GM12872 (cell line): ENCODE data around the gene C1QTNF3.

Experiments used
- CTCF ChIP-seq: IDR thresholded peaks from 3 replicates; pipeline ENCODE4 v1.5.1; 2011; ENCODE audit warnings: low read depth, mild to moderate bottlenecking, low read length, moderate library complexity; ENCODE audit not compliant: insufficient read depth

Gene C1QTNF3, protein sequence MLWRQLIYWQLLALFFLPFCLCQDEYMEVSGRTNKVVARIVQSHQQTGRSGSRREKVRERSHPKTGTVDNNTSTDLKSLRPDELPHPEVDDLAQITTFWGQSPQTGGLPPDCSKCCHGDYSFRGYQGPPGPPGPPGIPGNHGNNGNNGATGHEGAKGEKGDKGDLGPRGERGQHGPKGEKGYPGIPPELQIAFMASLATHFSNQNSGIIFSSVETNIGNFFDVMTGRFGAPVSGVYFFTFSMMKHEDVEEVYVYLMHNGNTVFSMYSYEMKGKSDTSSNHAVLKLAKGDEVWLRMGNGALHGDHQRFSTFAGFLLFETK

DNA sequence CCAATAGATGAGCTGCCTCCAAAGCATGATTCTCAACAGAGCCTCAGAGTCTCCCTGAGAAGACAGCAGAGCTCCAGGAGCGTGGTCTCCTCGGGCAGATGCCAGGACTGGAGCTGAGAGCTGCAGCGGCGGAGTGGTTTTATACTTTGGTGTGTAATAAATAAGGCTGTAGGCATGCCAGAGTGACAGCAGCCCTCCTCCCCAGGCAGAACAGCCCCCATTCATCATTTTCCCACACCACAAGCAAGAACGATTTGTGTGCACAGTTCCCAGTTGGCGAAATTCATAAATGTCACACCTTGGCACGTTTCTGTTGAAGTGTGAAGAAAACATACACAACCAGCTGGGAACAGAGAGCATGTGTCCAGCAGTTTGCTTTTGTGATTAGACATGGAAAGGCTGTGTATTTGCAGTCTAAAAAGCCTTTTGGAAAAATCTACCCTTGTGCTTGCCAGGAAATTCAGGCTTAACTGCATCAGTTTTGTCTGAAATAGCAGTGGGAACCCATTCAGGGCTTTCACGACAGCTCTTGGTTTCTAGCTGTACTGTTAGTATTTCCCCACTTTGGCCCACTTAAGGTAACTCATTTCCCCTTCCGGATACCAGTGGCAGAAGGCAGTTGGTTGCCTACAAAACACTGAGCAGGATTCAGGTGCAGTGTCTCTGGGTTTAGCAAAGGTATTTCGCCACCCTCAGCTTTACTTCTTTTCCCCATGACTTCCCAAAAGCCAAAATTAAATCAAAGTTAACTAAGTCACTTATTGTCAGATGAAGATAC, at the start of gene C1QTNF3:
Gene C1QTNF3 (minus strand): TSS at position 115 of the 778 bp plus-strand sequence. CDS start 88 bp downstream, at position 27.
- TF ChIP-seq CTCF = no peak

DNA sequence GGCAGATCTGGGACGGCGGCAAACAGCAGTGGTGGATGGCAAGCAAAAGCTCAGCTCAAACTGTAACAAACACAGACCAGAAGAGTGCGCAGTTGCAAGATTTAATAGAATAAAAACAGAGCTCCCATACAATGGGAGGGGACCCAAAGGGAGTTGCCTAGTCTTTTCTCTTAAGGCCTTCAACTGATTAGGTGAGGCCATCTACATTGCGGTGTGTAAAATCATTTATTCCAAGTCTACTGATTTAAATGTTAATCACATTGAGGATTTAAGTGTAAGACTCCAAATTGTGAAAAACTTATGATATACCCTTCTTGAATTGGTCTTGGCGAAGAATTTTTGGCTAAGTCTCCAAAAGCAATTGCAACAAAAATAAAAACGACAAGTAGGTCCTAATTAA, 21.6 kb upstream of the C1QTNF3 start:
- TF ChIP-seq CTCF = no peak

GRCh38 chr5:34062419-34062818, 19.4 kb upstream of the C1QTNF3 start:
- no peak for TF ChIP-seq CTCF

DNA sequence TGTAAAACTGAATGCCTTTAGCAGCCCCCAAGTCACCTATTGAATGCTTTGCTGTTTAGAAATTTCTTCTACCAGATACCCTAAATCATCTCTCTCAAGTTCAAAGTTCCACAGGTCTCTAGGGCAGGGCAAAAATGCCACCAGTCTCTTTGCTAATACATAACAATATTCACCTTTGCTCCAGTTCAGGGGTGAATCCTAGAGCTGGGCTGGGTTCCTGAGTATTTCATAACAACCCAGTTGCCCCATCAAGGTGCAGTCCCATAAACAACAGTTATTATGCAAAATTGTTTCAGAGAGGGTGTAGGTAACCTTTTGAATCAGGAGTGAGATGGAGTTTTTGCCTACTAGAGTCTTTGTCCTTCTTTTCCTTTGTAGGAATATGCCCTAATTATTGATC, 19.0 kb upstream of the C1QTNF3 start:
- no peak for TF ChIP-seq CTCF

DNA sequence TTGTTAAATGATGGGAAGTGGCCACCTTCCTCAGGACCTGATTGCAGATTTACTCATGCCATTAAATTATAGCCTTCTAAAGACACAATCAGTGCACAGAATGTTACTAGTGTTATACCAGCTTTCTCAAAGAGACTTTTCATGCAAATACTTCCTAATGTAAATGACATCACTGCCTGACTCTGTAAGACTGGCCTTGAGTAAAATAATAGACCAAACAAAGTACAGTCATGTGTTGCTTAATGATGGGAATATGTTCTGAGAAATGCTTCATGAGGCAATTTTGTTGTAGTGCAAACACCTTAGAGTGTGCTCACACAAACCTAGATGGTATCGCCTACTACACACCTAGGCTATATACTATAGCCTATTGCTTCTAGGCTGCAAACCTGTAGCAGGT, 17.0 kb upstream of the C1QTNF3 start:
- no peak for TF ChIP-seq CTCF

DNA sequence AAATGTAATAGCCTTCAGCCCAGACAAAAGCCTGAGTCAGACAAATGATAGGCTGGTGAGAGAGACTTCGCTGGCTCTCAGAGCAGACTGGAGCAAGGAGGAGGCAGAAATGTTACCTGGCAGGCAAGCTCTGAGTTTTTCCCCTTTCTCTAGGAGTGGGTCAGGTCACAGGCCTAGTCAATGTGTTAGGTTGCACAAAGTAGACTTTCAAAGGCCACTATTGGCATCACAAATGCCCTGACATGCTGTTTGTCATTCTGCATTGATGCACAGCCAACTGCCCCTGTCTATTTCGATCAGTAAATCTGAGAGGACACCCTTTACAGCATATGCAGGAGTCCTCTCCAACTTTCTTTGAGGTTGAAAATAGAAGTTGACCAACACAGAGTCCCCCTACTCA, 15.5 kb upstream of the C1QTNF3 start:
- TF ChIP-seq CTCF = no peak

DNA sequence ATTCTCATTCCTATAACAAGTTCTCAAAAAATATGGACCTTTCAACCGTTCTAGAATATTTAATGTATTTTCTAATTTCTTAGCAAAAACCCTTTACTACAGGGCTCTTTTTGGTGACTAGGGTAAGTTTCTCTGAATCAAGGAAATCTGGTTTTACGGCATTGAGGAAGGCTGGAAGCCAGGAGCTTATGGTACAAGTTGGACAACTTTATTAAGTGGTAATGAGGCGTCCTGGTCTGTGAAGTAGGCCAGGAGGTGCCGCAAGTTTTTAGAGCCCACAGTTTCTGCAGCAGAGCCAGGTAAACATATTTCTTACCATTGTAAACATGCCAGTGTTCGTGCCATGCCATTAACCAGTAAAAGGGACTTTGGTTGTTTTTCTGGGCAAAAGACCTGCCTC, 14.6 kb upstream of the C1QTNF3 start:
- no peak for TF ChIP-seq CTCF
